Iris pigment epithelial cell (primary cell): ENCODE measurements around the gene OR5AU1.

Experiments
- DNase-seq: peaks from one replicate; pipeline ENCODE4 v3.0.0-alpha.2; 2011; ENCODE audit warnings: low read depth

Gene OR5AU1

GRCh38 chr14:21155963-21156362 lies at the start of gene OR5AU1:
OR5AU1 (minus strand) TSS chr14:21156063; CDS start chr14:21155872, 191 bp downstream.
- DNase-seq = no peak

GRCh38 chr14:21205026-21205677 lies 49.3 kb upstream of the OR5AU1 start:
- no peak for DNase-seq

GRCh38 chr14:21204167-21205025 lies 48.5 kb upstream of the OR5AU1 start:
- DNase-seq = no peak

- no peak for DNase-seq
Measured at GRCh38 chr14:21203470-21204166, 47.8 kb upstream of the OR5AU1 start.

GRCh38 chr14:21202463-21203358 lies 46.8 kb upstream of the OR5AU1 start:
- DNase-seq = no peak

GRCh38 chr14:21201732-21202462 lies 46.0 kb upstream of the OR5AU1 start:
- DNase-seq = no peak

- no peak for DNase-seq
Measured at GRCh38 chr14:21200752-21201461, 45.0 kb upstream of the OR5AU1 start.

GRCh38 chr14:21199611-21200560 lies 44.0 kb upstream of the OR5AU1 start:
- no peak for DNase-seq

GRCh38 chr14:21197418-21198205 lies 41.7 kb upstream of the OR5AU1 start:
- peak; percentile 41 for DNase-seq

- DNase-seq = no peak
Measured at GRCh38 chr14:21194597-21194996, 38.7 kb upstream of the OR5AU1 start.

- no peak for DNase-seq
Measured at GRCh38 chr14:21192875-21193535, 37.1 kb upstream of the OR5AU1 start.

- DNase-seq = no peak
Measured at GRCh38 chr14:21192447-21192822, 36.6 kb upstream of the OR5AU1 start.

GRCh38 chr14:21191809-21192446 lies 36.1 kb upstream of the OR5AU1 start:
- peak; percentile 49 for DNase-seq

- DNase-seq = no peak
Measured at GRCh38 chr14:21191261-21191808, 35.5 kb upstream of the OR5AU1 start.

GRCh38 chr14:21185491-21185890 lies 29.6 kb upstream of the OR5AU1 start:
- no peak for DNase-seq

GRCh38 chr14:21184254-21184653 lies 28.4 kb upstream of the OR5AU1 start:
- DNase-seq = no peak

- DNase-seq = no peak
Measured at GRCh38 chr14:21182166-21182565, 26.3 kb upstream of the OR5AU1 start.
